Gastrocnemius medialis (tissue), 4 donors: ENCODE data around the gene BANF1.

Experiments
- POLR2A ChIP-seq, 2 donors: fragments of 450-650 bp; IDR thresholded peaks; one replicate each; pipeline ENCODE4 v1.6.1; 2017; ENCODE audit warnings: antibody characterized with exemption in 2 of 2, mild to moderate bottlenecking in 2 of 2, moderate library complexity in 2 of 2
- TF ChIP-seq, protein P1 (sequence below), 5 experiments: fragments of 450-650 bp in 3 of 5; fragments of 200-600 bp in 2 of 5; sonication (generic) in 2 of 5; IDR thresholded peaks in 4 of 5; conservative IDR thresholded peaks in 1 of 5; 1 replicate in 4 of 5; 2 replicates in 1 of 5; pipeline ENCODE4 v1.5.1; 2016 to 2019; ENCODE audit warnings: antibody characterized with exemption in 5 of 5, mild to moderate bottlenecking in 3 of 5, moderate library complexity in 3 of 5

- TF ChIP-seq, protein P1, sequence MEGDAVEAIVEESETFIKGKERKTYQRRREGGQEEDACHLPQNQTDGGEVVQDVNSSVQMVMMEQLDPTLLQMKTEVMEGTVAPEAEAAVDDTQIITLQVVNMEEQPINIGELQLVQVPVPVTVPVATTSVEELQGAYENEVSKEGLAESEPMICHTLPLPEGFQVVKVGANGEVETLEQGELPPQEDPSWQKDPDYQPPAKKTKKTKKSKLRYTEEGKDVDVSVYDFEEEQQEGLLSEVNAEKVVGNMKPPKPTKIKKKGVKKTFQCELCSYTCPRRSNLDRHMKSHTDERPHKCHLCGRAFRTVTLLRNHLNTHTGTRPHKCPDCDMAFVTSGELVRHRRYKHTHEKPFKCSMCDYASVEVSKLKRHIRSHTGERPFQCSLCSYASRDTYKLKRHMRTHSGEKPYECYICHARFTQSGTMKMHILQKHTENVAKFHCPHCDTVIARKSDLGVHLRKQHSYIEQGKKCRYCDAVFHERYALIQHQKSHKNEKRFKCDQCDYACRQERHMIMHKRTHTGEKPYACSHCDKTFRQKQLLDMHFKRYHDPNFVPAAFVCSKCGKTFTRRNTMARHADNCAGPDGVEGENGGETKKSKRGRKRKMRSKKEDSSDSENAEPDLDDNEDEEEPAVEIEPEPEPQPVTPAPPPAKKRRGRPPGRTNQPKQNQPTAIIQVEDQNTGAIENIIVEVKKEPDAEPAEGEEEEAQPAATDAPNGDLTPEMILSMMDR (IDR thresholded peaks at IDR 0.05 in 4 of 5, conservative IDR thresholded peaks at IDR 0.05 in 1 of 5), result no peak
- peak; percentile 39 to 69 for TF ChIP-seq POLR2A (IDR thresholded peaks at IDR 0.05)
These were observed 49.7 kb downstream of the BANF1 start, which contains the start of gene SF3B2 for GRCh38 chr11:66051766-66052663.
